GM12878 (cell line): Measurements from ENCODE around the gene TCTN1. TPM values are rescaled to one million over a fixed set of nuclear protein-coding genes. Genes with fewer than 3 reads are reported as not detected.

Experiments used
- ATAC-seq: fragments of 200-7000 bp; cut with Tn5 transposase; 3 replicates; pipeline ENCODE4 v1.9.1; 2020; ENCODE audit warnings: mild to moderate bottlenecking, moderate library complexity
- BruUV-seq: library from RNA; stranded (reverse); fragments of 400-500 nt; replicated peaks from 2 replicates; lab custom pipeline; 2021; lab: Mats Ljungman, UMichigan
- CTCF ChIA-PET: fragments of 300-600 bp; sonication (Branson Sonifier 250); formaldehyde crosslinking; extraction: SDS; loops from one replicate; lab custom pipeline; 2021; ENCODE audit warnings: inconsistent platforms; lab: Yijun Ruan, JAX
- POLR2A ChIA-PET: fragments of 350-600 bp; formaldehyde crosslinking; extraction: SDS; loops from one replicate; lab custom pipeline; 2021; ENCODE audit warnings: inconsistent platforms; lab: Charles Lee
- RAD21 ChIA-PET: fragments of 300-600 bp; sonication (Branson Sonifier 250); formaldehyde crosslinking; loops from one replicate; lab custom pipeline; 2023; ENCODE audit warnings: antibody characterized with exemption; ENCODE audit not compliant: unreplicated experiment; lab: Charles Lee
- SMC1A ChIA-PET: fragments of 300-600 bp; sonication (Branson Sonifier 250); formaldehyde crosslinking; loops from one replicate; lab custom pipeline; 2023; ENCODE audit not compliant: unreplicated experiment, uncharacterized antibody; lab: Charles Lee
- DNase-seq: peaks from one replicate; pipeline ENCODE4 v3.0.0-alpha.2; 2011; ENCODE audit warnings: low read depth, low spot score
- FAIRE-seq: peaks from 3 replicates; lab custom pipeline; 2011; peaks lifted over from hg19 to GRCh38; lab: Jason Lieb, UNC
- H2AFZ ChIP-seq: 2 replicates; pipeline ENCODE4 v1.6.0; 2011; ENCODE audit warnings: low read depth, low read length, control low read depth; ENCODE audit not compliant: control insufficient read depth
- H3K27ac ChIP-seq: 2 replicates; pipeline ENCODE4 v1.5.1; 2011; ENCODE audit warnings: control low read depth; ENCODE audit not compliant: control insufficient read depth, insufficient read depth
- H3K27me3 ChIP-seq, 2 experiments: replicated peaks in 1 of 2; 2 replicates each; pipeline versions ENCODE4 v1.6.0 to v1.6.1; 2011; ENCODE audit warnings: low read length in 1 of 2; ENCODE audit not compliant: control insufficient read depth in 2 of 2, insufficient read depth in 2 of 2
- H3K36me3 ChIP-seq, 2 experiments: 2 replicates each; pipeline ENCODE4 v1.5.1; 2011; ENCODE audit warnings: low read length in 1 of 2; ENCODE audit not compliant: control insufficient read depth in 2 of 2, insufficient read depth in 2 of 2
- H3K4me1 ChIP-seq: 2 replicates; pipeline ENCODE4 v1.6.1; 2011; ENCODE audit warnings: mild to moderate bottlenecking, low read length, moderate library complexity, mixed read lengths; ENCODE audit not compliant: control insufficient read depth, insufficient read depth
- H3K4me2 ChIP-seq: 2 replicates; pipeline ENCODE4 v1.6.0; 2011; ENCODE audit warnings: control low read depth; ENCODE audit not compliant: control insufficient read depth, insufficient read depth
- H3K4me3 ChIP-seq: fragments of 200-600 bp; sonication (generic); 2 replicates; pipeline ENCODE4 v1.5.1; 2016
- H3K79me2 ChIP-seq: 2 replicates; pipeline ENCODE4 v1.6.0; 2011; ENCODE audit warnings: low read length; ENCODE audit not compliant: control insufficient read depth, insufficient read depth
- H3K9ac ChIP-seq: 2 replicates; pipeline ENCODE4 v1.8.0; 2011; ENCODE audit warnings: low read length, control low read depth, mixed read lengths; ENCODE audit not compliant: control insufficient read depth, insufficient read depth
- H3K9me3 ChIP-seq: replicated peaks from 3 replicates; pipeline ENCODE4 v1.5.1; 2011; ENCODE audit warnings: mild to moderate bottlenecking, low read length; ENCODE audit not compliant: control insufficient read depth, insufficient read depth
- H4K20me1 ChIP-seq: 2 replicates; pipeline ENCODE4 v1.6.0; 2011; ENCODE audit not compliant: control insufficient read depth, insufficient read depth
- ASH2L ChIP-seq: fragments of 300-600, 200-600 bp; sonication (generic); IDR thresholded peaks from 2 replicates; pipeline ENCODE4 v1.6.1; 2017; ENCODE audit warnings: low read depth, mild to moderate bottlenecking, borderline replicate concordance
- BCL11A ChIP-seq: IDR thresholded peaks from 2 replicates; pipeline ENCODE4 v1.6.1; 2011; ENCODE audit warnings: low read depth, low read length
- BCLAF1 ChIP-seq: fragments of 450-650 bp; IDR thresholded peaks from 2 replicates; pipeline ENCODE4 v1.6.1; 2017; ENCODE audit warnings: antibody characterized with exemption, mild to moderate bottlenecking, moderate library complexity
- FOXK2 ChIP-seq: fragments of 450-650 bp; IDR thresholded peaks from 2 replicates; pipeline ENCODE4 v1.6.1; 2017; ENCODE audit warnings: mild to moderate bottlenecking, moderate library complexity
- GABPA ChIP-seq: IDR thresholded peaks from 2 replicates; pipeline ENCODE4 v1.6.1; 2014; ENCODE audit warnings: antibody characterized with exemption, low read depth, mild to moderate bottlenecking, inconsistent platforms
- HDAC2 ChIP-seq: fragments of 200-600 bp; sonication (generic); IDR thresholded peaks from 2 replicates; pipeline ENCODE4 v1.6.1; 2017
- KDM1A ChIP-seq: fragments of 200-600 bp; sonication (generic); IDR thresholded peaks from 2 replicates; pipeline ENCODE4 v1.6.1; 2016; ENCODE audit warnings: borderline replicate concordance
- POLR2A ChIP-seq: IDR thresholded peaks from 2 replicates; pipeline ENCODE4 v1.6.1; 2011; ENCODE audit warnings: low read depth, mild to moderate bottlenecking, low read length
- RELA ChIP-seq: fragments of 450-650 bp; IDR thresholded peaks from 2 replicates; pipeline ENCODE4 v1.8.0; 2014; ENCODE audit warnings: borderline replicate concordance; ENCODE audit not compliant: partially characterized antibody
- SMAD1 ChIP-seq: fragments of 450-650 bp; IDR thresholded peaks from 2 replicates; pipeline ENCODE4 v1.6.1; 2018; ENCODE audit warnings: mild to moderate bottlenecking, low read depth; ENCODE audit not compliant: partially characterized antibody
- SMARCA5 ChIP-seq: fragments of 450-650 bp; IDR thresholded peaks from 2 replicates; pipeline ENCODE4 v1.6.1; 2017; ENCODE audit warnings: mild to moderate bottlenecking
- SREBF2 ChIP-seq: IDR thresholded peaks from 2 replicates; pipeline ENCODE4 v1.6.1; 2012; ENCODE audit warnings: mild to moderate bottlenecking, low read length
- STAT3 ChIP-seq: IDR thresholded peaks from 2 replicates; pipeline ENCODE4 v1.6.1; 2011; ENCODE audit warnings: low read depth, low read length, improper control_type of control experiment
- TCF12 ChIP-seq: IDR thresholded peaks from 2 replicates; pipeline ENCODE4 v1.6.1; 2011; ENCODE audit warnings: low read depth, mild to moderate bottlenecking, low read length
- USF1 ChIP-seq: IDR thresholded peaks from 2 replicates; pipeline ENCODE4 v1.6.1; 2011; ENCODE audit warnings: borderline replicate concordance, low read depth, mild to moderate bottlenecking, moderate library complexity, mixed read lengths, low read length; ENCODE audit not compliant: insufficient read depth; ENCODE audit errors: extremely low read length
- ZBTB4 ChIP-seq: fragments of 450-650 bp; formaldehyde crosslinking; IDR thresholded peaks from 2 replicates; pipeline ENCODE4 v1.4.0; 2022; ENCODE audit warnings: mild to moderate bottlenecking, moderate library complexity
- WGBS: methylation state at CpG from one replicate; pipeline ENCODE4 v1.1.6; 2016; ENCODE audit warnings: low lambda C conversion rate; ENCODE audit not compliant: insufficient replicate concordance, insufficient coverage; ENCODE audit errors: missing lambda C conversion rate; 5-methylcytosine and 5-hydroxymethylcytosine counted together
- in situ Hi-C: fragments of 300-500 bp; cut with MboI; formaldehyde crosslinking; loops from 9 replicates; pipeline ENCODE4 v1.14.3; 2018; ENCODE audit warnings: mixed read lengths
- intact Hi-C: fragments of 100-400 bp; cut with micrococcal nuclease; formaldehyde crosslinking; loops from one replicate; pipeline ENCODE4 v1.14.2; 2022; ENCODE audit not compliant: unreplicated experiment
- polyA plus RNA-seq, 11 experiments: library from polyadenylated mRNA; depleted of rRNA in 4 of 11; unstranded in 6 of 11; stranded (reverse) in 5 of 11; fragments of >200 nt; fragmentation: Nextera tagmentation in 4 of 11; fragmentation: Illumina TruSeq in 1 of 11; extraction: Ambion mirVana in 4 of 11; extraction: Trizol in 1 of 11; gene quantifications; 1 replicate in 1 of 11; 2 replicates in 10 of 11; pipeline versions ENCODE4 v1.2.1 to v1.2.3, GENCODE V29; 2011 to 2016; ENCODE audit warnings: inconsistent platforms in 2 of 11, missing spikeins in 2 of 11, low read depth in 1 of 11
- total RNA-seq, 4 experiments: library from RNA; depleted of rRNA in 3 of 4; stranded (reverse); fragments of >200 nt in 3 of 4; fragmentation: Illumina TruSeq in 1 of 4; extraction: Trizol in 1 of 4; gene quantifications; 2 replicates each; pipeline versions ENCODE4 v1.2.1 to v1.2.3, GENCODE V29; 2013 to 2021

TCTN1 gene
- total and polyA plus RNA-seq, 10 of the 15 experiments (the other 5 are each of a cell fraction or from before 2014, with no cell fraction given) = 8.8 to 23.5 (median 15.3) TPM

GRCh38 chr12:110677206-110677911 lies 63.4 kb downstream of the TCTN1 start (continued):
- TF ChIP-seq SMAD1 (no peak), BCL11A (0 out of 2 replicates have a peak, but pooled peaks have one; percentile 36), BCLAF1 (no peak), TCF12 (peak; percentile 65; the same call in 1 of the 2 replicates), HDAC2 (no peak), STAT3 (no peak), FOXK2 (no peak)

GRCh38 chr12:110677982-110678381 lies 64.1 kb downstream of the TCTN1 start:
- RAD21 ChIA-PET = interaction anchor here (0.7 to 5.1 kb wide), 12 partner anchors 9 to 65 kb away, joined by 3 to 42 read pairs (median 5); partner anchors contain the start of gene TCTN1
- CTCF ChIA-PET = interaction anchor here (0.6 to 2.8 kb wide), 7 partner anchors 8 to 20 kb away, joined by 3 to 12 read pairs (median 6); no protein-coding TSS in a partner anchor
- WGBS = 12% methylated on average over 4 of the region's 4 CpGs
- Histone ChIP-seq H3K79me2 (peaks cover 41% of the 10 kb centered on the region), H2AFZ (no peak overlapping the region; the same call in 1 of the 2 replicates), H4K20me1 (no peaks in the 10 kb centered on the region), H3K4me3 (peak overlapping the region; percentile 42), H3K27me3 (no peaks in the 10 kb centered on the region), H3K27ac (peak overlapping the region; percentile 87), H3K36me3 (peaks cover 11 to 26% of the 10 kb centered on the region in 2 experiments), H3K4me2 (peak overlapping the region; percentile 92), H3K4me1 (peaks cover 68% of the 10 kb centered on the region), H3K9ac (peak overlapping the region; percentile 59; the same call in 1 of the 2 replicates), H3K9me3 (peaks cover 6% of the 10 kb centered on the region; the same call in 1 of the 3 replicates)
- in situ Hi-C loops = no loop called here
- no peak for FAIRE-seq
- SMC1A ChIA-PET = interaction anchor here (0.6 to 8.3 kb wide), 16 partner anchors 9 to 175 kb away, joined by 3 to 80 read pairs (median 6); partner anchors contain the start of gene HVCN1
- ATAC-seq = peak; percentile 23
- intact Hi-C loops = loop anchor here (1.0 kb wide), 1 partner anchor 8 kb away; no protein-coding TSS in a partner anchor
- no TSS peak for BruUV-seq
- POLR2A ChIA-PET = interaction anchor here (0.7 to 4.9 kb wide), 11 partner anchors 9 to 143 kb away, joined by 3 to 78 read pairs (median 7); partner anchors contain the start of genes HVCN1 and TCTN1
- no peak for DNase-seq
- no peak for TF ChIP-seq ASH2L
- 0 out of 2 replicates have a peak, but pooled peaks have one; percentile 6 for TF ChIP-seq POLR2A
- TF ChIP-seq RELA = no peak
- TF ChIP-seq SMARCA5 = peak; percentile 93
- no peak for TF ChIP-seq GABPA
- no peak for TF ChIP-seq KDM1A
- no peak for TF ChIP-seq SREBF2
- no peak for TF ChIP-seq USF1
- TF ChIP-seq ZBTB4 (CRISPR knock-in tag) = no peak
